ENCODE results near the gene AGRN. TPM values are rescaled to one million over a fixed set of nuclear protein-coding genes. Genes with fewer than 3 reads are reported as not detected.
"Not testable (repeated sequence)": the region's sequence is repeated elsewhere in the genome, so short reads cannot be mapped to it uniquely, and the experiment has no call there.

AGRN gene
- total RNA-seq, 2 donors from 2014 or later = 12.1 to 87.6 TPM

DNA sequence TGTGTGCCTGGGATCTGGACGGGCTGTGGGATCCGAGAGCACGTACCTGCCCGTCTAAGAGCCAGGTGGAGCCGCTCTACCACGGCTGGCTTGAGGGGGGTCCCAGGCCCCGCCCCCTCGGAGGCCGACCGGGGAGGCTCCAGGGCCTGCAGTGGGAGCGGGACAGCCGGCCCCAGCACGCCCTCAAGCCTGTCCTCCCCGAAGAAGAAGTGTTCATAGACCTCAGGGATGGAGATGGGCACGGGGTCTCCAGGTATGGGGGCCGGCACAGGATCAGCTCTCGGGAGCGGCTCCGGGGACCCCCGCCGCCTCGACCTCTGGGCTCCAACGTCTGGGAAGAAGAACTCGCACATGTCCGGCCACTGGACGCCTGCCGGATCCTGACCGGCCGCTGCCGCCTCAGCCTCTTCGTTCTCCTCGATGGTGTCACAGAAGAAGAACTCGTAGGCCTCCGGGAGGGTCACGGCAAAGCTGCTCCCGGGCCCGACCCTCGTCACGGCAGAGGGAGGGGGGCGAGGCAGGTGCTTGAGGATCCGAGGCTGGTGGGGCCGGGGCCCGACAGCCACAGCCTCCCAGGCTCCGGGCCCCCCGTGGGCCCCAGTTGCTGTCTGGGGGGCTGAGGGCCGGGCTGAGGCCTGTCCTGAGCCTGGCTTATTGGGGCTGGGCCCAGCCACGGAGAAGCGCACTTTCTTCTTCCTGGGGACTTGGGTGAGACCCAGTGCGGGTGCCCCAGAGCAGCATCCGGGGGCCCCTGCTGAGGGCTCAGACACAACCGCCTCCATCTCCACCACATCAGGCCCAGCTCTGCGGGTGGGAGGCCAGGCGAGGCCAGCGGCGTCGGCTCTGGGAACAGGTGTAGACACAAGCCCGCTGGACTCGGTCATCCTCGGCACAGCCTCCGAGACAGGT, 40.8 kb upstream of the AGRN start:
- Mint-ChIP-seq H3K36me3 (ENCODE audit: low read depth) (no peaks in the 10 kb centered on the region), H3K27me3 (peaks cover 7% of the 10 kb centered on the region), H3K4me3 (no peak overlapping the region), H3K27ac (no peak overlapping the region), H3K9me3 (no peaks in the 10 kb centered on the region), H3K4me1 (peaks cover 6% of the 10 kb centered on the region)
- no peak for ATAC-seq (replicated peaks)

DNA sequence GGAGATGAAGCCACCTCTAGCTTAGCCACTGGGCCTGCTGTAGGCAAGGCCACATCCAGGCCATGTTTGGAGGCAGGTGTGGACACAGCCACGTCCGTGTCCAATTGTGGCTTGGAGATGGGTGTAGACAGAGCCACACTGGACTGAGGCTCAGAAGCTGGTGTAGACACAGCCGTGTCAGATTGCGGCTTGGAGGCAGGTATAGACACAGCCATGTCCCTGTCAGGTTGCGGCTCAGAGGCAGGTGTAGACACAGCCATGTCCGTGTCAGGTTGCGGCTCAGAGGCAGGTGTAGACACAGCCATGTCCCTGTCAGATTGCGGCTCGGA, 40.2 kb upstream of the AGRN start:
- H3K27ac Mint-ChIP-seq = no peak overlapping the region
- H3K27me3 Mint-ChIP-seq = peaks cover 7% of the 10 kb centered on the region
- H3K36me3 Mint-ChIP-seq (ENCODE audit: low read depth) = no peaks in the 10 kb centered on the region
- no peaks in the 10 kb centered on the region for H3K9me3 Mint-ChIP-seq
- H3K4me1 Mint-ChIP-seq = peaks cover 6% of the 10 kb centered on the region
- H3K4me3 Mint-ChIP-seq = no peak overlapping the region
- no peak for ATAC-seq (replicated peaks)

DNA sequence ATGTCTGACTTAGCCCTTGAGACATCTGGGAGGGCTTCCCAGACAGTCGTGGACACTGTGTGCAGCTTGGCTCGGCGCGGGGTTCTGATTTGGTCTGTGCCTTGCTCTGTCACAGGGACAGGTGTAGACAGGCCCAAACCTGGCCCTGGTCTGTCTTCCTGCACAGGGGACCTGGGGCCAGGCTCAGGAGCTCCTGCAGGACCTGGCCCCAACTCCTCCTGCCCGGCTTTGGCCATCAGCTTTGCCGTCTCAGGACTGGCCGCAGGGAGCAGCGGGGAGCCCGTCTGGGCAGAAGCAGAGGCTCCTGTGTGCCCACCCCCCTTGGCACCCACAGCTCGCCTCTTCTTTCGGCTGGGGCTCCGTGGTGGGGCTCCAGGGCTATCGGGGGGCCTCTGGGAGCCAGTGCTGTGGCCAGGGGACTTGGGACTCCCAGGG, 39.8 kb upstream of the AGRN start:
- ATAC-seq (replicated peaks) = no peak
- Mint-ChIP-seq H3K36me3 (ENCODE audit: low read depth) (no peaks in the 10 kb centered on the region), H3K4me3 (no peak overlapping the region), H3K27ac (no peak overlapping the region), H3K4me1 (peaks cover 6% of the 10 kb centered on the region), H3K27me3 (peaks cover 9% of the 10 kb centered on the region), H3K9me3 (no peaks in the 10 kb centered on the region)

DNA sequence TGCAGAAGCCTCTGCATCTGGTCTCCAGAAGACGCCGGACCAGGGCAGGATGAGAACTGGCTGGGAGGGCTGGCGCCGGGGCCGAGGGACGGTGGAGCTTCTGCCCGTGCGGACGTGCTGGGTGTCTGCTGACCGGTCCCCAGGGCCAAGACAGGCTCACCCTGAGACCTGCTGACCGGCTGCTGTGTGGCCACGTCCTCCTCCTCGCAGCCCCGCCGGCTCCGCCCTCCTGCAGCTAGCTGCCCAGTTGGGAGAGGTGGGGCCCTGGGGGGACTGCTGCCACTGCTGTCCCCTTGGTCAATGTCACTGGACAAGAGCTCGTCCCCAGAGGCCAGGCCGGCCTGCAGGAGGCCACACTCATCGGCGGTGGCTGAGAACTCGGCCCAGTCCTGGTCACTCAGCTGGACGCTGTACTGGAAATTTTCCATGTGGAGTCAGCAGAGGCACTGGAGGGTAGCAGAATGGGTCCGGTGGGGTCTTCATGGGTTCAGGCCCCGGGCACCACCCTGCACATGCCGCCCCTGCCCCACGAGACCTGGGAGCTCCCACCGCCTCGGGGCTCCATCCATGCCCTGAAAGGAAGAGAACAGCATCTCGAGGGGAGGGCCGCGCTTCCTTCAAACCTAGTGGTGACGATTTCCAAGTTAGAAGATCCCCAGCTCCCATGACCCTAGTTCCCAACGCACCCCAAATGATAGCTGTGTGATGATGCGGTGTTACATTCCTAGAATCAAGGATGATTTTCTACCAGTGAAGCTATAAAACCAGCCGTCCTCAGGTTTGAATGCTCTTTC, 39.1 kb upstream of the AGRN start:
- ATAC-seq (replicated peaks) = no peak
- Mint-ChIP-seq H3K4me1 (peaks cover 3% of the 10 kb centered on the region), H3K36me3 (ENCODE audit: low read depth) (no peaks in the 10 kb centered on the region), H3K4me3 (no peak overlapping the region), H3K9me3 (no peaks in the 10 kb centered on the region), H3K27ac (no peak overlapping the region), H3K27me3 (peaks cover 8% of the 10 kb centered on the region)

DNA sequence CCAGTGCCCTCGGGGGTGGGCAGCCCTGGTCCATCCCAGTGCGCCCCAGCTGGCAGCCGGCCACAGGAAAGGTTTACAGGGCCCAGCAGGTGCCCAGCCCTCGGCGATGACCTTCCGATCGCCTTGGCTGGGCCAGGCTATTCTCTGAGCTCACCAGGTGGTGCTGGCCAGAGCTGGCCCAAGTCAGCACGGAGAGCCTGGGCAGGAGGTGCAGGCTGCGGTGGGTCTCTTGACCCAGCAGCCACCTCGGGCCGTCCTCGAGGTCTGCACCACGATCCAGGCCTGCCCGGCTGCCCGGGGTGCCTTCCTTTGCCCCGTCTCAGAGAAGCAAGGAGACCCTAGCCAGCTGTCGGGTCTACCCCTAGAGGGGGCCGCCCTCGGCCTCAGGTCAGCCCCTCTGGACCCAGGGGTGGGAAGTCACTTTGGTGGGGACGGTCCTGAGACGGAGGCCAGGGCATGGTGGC, 38.4 kb upstream of the AGRN start:
- Mint-ChIP-seq H3K4me1 (no peaks in the 10 kb centered on the region), H3K36me3 (ENCODE audit: low read depth) (no peaks in the 10 kb centered on the region), H3K27me3 (peaks cover 10% of the 10 kb centered on the region), H3K27ac (no peak overlapping the region), H3K9me3 (no peaks in the 10 kb centered on the region), H3K4me3 (no peak overlapping the region)
- ATAC-seq (replicated peaks) = no peak

DNA sequence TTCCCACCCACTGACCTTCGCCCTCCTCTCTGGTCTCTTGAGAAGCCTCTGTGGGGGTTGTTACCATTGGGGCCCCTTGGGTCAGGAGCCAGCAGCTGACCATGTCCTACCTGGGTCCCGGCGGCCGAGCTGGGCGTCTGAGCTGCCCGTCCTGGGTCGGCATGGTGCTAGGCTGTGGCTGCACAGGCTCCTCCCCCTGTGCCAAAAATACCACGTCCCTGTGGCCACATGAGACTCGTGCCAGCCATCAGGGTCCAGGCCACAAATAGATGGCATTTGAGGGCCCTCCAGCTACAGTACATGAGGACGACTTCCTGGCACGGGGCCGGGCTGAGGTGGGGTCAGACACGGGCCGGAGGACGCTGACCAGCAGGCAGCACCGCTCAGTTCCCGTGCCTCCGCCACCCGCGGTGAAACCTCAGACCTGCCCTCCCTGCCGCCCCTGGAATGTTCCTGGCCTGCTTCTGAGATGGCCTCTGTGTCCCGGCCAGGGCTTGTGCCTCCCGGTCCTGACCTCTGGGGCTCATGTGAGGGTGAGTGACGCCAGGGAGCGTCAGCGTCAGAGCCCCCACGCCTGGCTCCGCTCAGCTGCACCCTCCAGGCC, 37.9 kb upstream of the AGRN start, which contains the start of gene PERM1:
PERM1 (minus strand) TSS at position 139 of the 604 bp plus-strand sequence. CDS start 1,064 bp downstream, outside the sequence.
- Mint-ChIP-seq H3K9me3 (no peaks in the 10 kb centered on the region), H3K27me3 (peaks cover 11% of the 10 kb centered on the region), H3K4me1 (no peaks in the 10 kb centered on the region), H3K36me3 (ENCODE audit: low read depth) (no peaks in the 10 kb centered on the region), H3K27ac (no peak within 1 kb of the TSS), H3K4me3 (no peak within 1 kb of the TSS)
- ATAC-seq (replicated peaks) = no peak

DNA sequence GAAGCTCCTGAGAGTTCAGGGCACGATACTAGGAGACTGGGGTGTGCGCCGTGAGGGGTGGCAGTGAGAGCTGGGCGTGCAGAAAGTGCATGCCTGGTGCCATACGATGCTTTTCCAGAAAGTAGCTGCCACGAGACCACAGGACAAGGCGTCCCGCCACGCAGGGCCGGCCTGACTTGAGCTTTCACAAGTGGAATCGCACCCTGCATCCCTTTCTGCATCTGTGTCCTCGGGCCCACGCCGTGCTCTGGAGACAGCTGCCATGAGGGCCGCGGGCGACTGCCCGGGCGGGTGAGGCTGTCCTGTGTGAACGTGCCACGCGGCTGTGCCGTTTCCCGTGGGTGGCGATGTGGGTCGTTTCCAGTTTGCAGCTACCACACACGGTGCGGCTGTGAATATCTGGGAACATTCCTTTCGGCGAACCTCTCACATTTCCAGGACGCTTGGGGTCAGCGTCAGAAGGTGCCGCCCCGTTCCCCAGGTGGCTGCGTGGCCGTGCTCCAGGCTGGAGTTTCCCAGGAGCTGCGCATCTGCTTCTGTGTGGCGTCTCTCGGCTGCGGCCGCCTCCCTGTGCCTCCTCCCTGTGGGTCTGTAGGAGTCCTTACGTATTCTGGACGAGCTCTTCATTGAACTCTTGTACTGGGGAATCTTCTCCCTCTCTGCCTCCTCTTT, 37.0 kb upstream of the AGRN start:
- no peak for ATAC-seq (replicated peaks)

DNA sequence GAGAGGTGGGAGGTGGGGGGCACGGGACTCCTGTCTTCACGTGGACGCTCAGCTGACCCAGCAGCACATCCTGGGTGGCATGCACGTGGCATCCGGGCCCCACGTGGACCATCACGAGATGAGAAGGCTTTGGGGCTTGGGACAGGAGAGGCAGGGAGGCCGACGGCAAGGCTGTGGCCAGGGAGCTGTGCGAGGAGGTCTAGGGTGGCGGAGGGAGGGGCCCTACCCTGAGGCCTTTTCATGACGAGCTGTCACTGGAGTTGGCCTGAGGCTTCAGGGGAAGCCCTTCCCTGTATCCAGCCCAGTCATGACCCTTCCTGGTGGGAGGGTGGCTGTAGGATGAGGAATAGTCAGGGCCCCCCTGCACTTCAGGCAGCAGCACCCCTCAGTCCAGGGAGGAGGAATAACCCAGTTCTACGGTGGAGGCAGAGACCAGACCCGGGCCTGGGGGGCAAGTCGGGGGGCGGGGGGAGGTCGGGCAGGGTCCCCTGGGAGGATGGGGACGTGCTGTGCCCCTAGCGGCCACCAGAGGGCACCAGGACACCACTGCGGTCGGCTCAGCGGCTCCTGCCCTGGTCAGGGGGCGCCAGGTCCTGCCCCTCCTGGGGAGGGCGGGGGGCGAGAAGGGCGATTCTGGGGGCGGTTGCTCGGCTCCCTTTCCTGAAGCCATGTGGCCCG, 36.0 kb upstream of the AGRN start:
- H3K4me1 Mint-ChIP-seq = no peaks in the 10 kb centered on the region
- peak; percentile 78 for ATAC-seq (replicated peaks)
- no peak overlapping the region for H3K27ac Mint-ChIP-seq
- peaks cover 16% of the 10 kb centered on the region for H3K27me3 Mint-ChIP-seq
- no peaks in the 10 kb centered on the region for H3K36me3 Mint-ChIP-seq (ENCODE audit: low read depth)
- no peaks in the 10 kb centered on the region for H3K9me3 Mint-ChIP-seq
- no peak overlapping the region for H3K4me3 Mint-ChIP-seq

More for the DNA sequence above, 37.0 kb upstream of the AGRN start:
- Mint-ChIP-seq H3K27ac (no peak overlapping the region), H3K4me3 (no peak overlapping the region), H3K4me1 (no peaks in the 10 kb centered on the region), H3K27me3 (peaks cover 11% of the 10 kb centered on the region), H3K9me3 (no peaks in the 10 kb centered on the region), H3K36me3 (ENCODE audit: low read depth) (no peaks in the 10 kb centered on the region)

DNA sequence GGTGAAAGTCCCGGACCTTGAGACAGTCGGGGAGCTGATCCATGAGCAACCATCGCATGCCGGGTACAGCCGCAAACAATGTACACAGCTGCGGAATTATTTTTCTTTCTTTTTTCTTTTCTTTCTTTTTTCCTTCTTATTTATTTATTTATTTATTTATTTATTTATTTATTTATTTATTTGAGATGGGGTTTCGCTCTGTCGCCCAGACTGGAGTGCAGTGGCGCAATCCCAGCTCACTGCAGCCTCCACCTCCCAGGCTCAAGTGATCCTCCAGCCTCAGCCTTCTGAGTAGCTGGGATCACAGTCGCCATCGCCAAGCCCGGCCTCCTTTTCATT, 35.5 kb upstream of the AGRN start:
- Mint-ChIP-seq H3K4me1 (no peaks in the 10 kb centered on the region), H3K27ac (no peak overlapping the region), H3K27me3 (peaks cover 20% of the 10 kb centered on the region), H3K36me3 (ENCODE audit: low read depth) (no peaks in the 10 kb centered on the region), H3K9me3 (no peaks in the 10 kb centered on the region), H3K4me3 (no peak overlapping the region)
- no peak for ATAC-seq (replicated peaks)

DNA sequence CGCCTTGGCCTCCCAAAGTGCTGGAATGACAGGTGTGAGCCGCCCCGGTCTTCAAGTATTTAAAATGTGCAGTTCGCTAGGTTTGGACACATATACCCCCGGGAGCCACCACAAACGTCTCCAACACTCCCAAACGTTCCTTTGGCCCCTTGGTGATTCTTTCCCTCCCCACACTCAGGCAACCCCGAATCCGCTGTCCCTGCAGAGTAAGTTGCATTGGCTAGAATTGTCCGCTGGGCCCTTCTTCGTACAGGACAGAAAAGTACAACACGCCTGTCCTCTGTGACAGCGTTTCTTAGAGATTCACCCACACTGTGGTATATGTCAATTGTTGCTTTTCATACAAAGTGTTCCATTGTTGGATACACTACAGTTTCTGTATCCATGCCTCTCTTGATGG, 34.8 kb upstream of the AGRN start:
- H3K27me3 Mint-ChIP-seq = peaks cover 20% of the 10 kb centered on the region
- H3K36me3 Mint-ChIP-seq (ENCODE audit: low read depth) = no peaks in the 10 kb centered on the region
- H3K27ac Mint-ChIP-seq = no peak overlapping the region
- no peaks in the 10 kb centered on the region for H3K9me3 Mint-ChIP-seq
- no peaks in the 10 kb centered on the region for H3K4me1 Mint-ChIP-seq
- no peak for ATAC-seq (replicated peaks)
- no peak overlapping the region for H3K4me3 Mint-ChIP-seq

DNA sequence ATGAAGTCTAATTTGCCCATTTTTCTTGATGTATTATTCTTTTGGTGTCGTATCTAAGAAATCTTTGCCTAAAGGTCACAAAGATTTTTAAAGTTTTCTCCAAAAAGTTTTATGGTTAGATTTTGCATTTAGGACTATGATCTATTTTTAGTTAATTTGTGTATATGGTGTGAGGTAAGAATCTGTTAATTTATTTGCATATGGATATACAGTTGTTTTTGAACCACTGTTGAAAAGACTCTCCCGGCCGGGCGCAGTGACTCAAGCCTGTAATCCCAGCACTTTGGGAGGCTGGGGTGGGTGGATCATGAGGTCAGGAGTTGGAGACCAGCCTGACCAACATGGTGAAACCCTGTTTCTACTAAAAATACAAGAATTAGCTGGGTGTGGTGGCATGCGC, 31.9 kb upstream of the AGRN start:
- not testable (repeated sequence) for H3K36me3 Mint-ChIP-seq (ENCODE audit: low read depth); H3K9me3 Mint-ChIP-seq; ATAC-seq (replicated peaks); H3K4me3 Mint-ChIP-seq; H3K27ac Mint-ChIP-seq
- Mint-ChIP-seq H3K27me3 (peaks cover 20% of the 10 kb centered on the region), H3K4me1 (peaks cover 11% of the 10 kb centered on the region)

DNA sequence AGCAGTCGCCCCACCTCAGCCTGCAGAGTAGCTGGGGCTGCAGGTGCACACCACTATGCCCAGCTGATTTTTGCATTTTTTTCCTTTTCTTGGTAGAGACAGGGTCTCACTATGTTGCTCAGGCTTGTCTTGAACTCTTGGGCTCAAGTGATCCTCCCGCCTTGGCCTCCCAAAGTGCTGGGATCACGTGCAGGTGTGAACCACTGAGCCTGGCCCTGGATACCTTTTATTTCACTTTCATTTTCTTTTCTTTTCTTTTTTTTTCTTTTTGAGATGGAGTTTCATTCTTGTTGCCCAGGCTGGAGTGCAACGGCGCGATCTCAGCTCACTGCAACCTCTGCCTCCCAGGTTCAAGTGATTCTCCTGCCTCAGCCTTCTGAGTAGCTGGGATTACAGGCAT, 28.6 kb upstream of the AGRN start:
- H3K36me3 Mint-ChIP-seq (ENCODE audit: low read depth); H3K27ac Mint-ChIP-seq; H3K4me3 Mint-ChIP-seq; H3K9me3 Mint-ChIP-seq; ATAC-seq (replicated peaks): not testable (repeated sequence)
- Mint-ChIP-seq H3K27me3 (peaks cover 24% of the 10 kb centered on the region), H3K4me1 (peaks cover 11% of the 10 kb centered on the region)

DNA sequence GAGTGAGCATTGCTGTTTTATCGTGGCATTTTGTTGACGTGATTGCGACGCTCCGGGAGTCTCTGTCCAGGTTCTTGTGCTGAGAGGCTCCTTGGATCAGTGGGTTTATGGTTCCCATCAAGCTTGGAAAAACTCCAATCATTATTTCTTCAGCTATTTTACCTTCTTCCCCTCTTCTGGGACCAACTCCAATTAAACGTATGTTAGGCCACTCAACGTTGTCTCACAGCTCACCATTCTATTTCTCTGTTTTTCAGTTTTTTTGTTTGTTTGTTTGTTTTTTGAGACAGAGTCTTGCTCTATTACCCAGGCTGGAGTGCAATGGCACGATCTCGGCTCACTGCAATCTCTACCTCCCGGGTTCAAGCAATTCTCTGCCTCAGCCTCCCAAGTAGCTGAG, 28.0 kb upstream of the AGRN start:
- H3K36me3 Mint-ChIP-seq (ENCODE audit: low read depth) = no peaks in the 10 kb centered on the region
- peaks cover 11% of the 10 kb centered on the region for H3K4me1 Mint-ChIP-seq
- no peaks in the 10 kb centered on the region for H3K9me3 Mint-ChIP-seq
- peak overlapping the region; percentile 0 for H3K27ac Mint-ChIP-seq
- peak overlapping the region; percentile 29 for H3K4me3 Mint-ChIP-seq
- ATAC-seq (replicated peaks) = no peak
- peaks cover 22% of the 10 kb centered on the region for H3K27me3 Mint-ChIP-seq

DNA sequence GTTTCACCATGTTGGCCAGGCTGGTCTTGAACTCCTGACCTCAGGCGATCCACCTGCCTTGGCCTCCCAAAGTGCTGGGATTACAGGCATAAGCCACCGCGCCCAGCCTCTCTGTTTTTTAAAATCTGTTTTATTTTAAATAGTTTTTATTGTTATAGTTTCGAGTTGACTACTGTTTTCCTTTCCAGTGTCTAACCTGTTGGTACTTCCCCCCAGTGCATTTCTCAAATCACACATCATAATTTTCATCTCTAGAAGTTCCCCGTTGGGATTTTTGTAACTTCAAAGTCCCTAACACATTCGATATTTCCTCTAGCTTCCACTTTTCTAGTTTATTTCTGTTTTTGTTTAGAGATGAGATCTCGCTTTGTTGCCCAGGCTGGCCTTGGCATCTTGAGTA, 27.6 kb upstream of the AGRN start:
- Mint-ChIP-seq H3K9me3 (no peaks in the 10 kb centered on the region), H3K4me1 (peaks cover 11% of the 10 kb centered on the region), H3K27me3 (peaks cover 27% of the 10 kb centered on the region), H3K36me3 (ENCODE audit: low read depth) (no peaks in the 10 kb centered on the region), H3K27ac (peak overlapping the region; percentile 0), H3K4me3 (peak overlapping the region; percentile 29)
- ATAC-seq (replicated peaks) = peak; percentile 93

Data from activated T-helper 17 cell treated with anti-CD3 and anti-CD28 coated beads, Interleukin-2, amount 50 U/mL, for 72 hours (primary cell).